Epithelial cell of esophagus (primary cell): Measurements from ENCODE around the gene SLC45A3.
"Not testable (repeated sequence)": the region's sequence is repeated elsewhere in the genome, so short reads cannot be mapped to it uniquely, and the experiment has no call there.

Source experiments
- DNase-seq: peaks from one replicate; pipeline ENCODE4 v3.0.0; 2010; ENCODE audit warnings: low read depth
- H3K4me3 ChIP-seq: 2 replicates; pipeline ENCODE4 v1.5.1; 2011; ENCODE audit warnings: mild to moderate bottlenecking, low read length, control low read depth
- TF ChIP-seq, protein P1 (sequence below): IDR thresholded peaks from 2 replicates; pipeline ENCODE4 v1.5.1; 2011; ENCODE audit warnings: low read depth, mild to moderate bottlenecking, low read length, control low read depth, inconsistent platforms; ENCODE audit not compliant: insufficient read depth; ENCODE audit errors: missing control alignments

Gene SLC45A3, protein sequence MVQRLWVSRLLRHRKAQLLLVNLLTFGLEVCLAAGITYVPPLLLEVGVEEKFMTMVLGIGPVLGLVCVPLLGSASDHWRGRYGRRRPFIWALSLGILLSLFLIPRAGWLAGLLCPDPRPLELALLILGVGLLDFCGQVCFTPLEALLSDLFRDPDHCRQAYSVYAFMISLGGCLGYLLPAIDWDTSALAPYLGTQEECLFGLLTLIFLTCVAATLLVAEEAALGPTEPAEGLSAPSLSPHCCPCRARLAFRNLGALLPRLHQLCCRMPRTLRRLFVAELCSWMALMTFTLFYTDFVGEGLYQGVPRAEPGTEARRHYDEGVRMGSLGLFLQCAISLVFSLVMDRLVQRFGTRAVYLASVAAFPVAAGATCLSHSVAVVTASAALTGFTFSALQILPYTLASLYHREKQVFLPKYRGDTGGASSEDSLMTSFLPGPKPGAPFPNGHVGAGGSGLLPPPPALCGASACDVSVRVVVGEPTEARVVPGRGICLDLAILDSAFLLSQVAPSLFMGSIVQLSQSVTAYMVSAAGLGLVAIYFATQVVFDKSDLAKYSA

DNA sequence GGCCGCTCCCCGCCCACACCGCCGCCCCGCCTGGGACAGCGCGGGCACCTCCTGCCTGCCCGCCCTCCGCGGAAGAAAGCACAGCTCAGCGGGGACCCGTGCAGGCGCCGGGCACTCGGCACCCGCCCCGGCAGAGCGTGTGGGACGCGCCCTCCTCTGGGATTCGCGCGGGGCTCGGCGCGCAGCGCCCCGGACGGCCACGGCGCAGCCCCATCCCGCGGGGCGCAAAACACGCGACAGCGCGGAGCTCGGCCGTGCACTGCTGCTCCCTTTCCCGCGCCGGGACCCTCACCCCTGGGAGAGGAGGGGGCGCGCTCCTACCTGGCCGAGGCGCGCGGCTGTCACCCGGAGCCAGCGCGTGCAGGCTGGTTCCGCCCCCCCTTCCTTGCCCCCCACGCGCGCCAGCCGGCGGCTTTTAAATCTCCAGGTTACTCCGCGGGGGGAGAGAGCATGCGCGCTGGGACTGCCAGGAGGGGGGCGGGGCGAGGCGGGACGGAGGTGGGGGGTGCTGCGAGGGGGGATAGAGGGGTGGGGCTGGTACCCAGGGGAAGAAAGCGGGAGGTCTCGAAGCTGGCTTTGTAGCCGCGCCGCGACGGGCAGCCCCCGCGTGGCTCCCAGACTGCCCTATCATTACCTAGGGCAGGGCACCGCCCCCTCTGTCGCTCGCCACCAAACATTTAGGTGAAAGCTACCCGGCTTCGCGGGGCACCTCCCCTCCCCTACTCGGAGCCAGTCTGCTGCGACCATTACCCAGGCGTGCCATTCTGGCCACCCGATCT lies at the start of gene SLC45A3:
SLC45A3 (minus strand) TSS at position 437 of the 779 bp plus-strand sequence. CDS start 15,853 bp downstream, outside the sequence.
- peak within 1 kb of the TSS; percentile 43 for H3K4me3 ChIP-seq
- peak; percentile 13 for DNase-seq
- TF ChIP-seq, protein P1, sequence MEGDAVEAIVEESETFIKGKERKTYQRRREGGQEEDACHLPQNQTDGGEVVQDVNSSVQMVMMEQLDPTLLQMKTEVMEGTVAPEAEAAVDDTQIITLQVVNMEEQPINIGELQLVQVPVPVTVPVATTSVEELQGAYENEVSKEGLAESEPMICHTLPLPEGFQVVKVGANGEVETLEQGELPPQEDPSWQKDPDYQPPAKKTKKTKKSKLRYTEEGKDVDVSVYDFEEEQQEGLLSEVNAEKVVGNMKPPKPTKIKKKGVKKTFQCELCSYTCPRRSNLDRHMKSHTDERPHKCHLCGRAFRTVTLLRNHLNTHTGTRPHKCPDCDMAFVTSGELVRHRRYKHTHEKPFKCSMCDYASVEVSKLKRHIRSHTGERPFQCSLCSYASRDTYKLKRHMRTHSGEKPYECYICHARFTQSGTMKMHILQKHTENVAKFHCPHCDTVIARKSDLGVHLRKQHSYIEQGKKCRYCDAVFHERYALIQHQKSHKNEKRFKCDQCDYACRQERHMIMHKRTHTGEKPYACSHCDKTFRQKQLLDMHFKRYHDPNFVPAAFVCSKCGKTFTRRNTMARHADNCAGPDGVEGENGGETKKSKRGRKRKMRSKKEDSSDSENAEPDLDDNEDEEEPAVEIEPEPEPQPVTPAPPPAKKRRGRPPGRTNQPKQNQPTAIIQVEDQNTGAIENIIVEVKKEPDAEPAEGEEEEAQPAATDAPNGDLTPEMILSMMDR = no peak

DNA sequence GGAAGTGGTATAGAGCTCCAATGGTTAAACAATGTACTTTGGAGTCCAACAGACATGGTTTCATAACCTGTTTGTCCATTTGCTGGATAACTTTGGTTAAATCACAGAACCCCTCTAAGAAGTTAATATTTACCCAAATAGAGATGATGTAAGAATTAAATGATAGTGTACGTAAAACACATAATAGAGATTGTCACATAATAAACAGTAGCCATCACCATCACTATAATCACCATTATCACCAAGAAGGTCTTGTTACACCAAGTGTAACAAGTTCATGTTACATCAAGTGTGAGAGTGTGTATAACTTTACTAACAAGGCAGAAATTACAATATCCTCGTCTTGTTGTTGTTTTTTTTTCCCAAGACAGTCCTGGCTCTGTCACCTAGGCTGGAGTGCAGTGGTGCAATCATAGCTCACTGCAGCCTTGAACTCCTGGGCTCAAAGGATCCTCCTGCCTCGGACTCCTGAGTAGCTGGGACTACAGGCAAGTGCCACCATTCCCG lies 46.4 kb upstream of the SLC45A3 start:
- TF ChIP-seq, protein P1 = no peak
- DNase-seq = no peak
- H3K4me3 ChIP-seq = no peak overlapping the region

DNA sequence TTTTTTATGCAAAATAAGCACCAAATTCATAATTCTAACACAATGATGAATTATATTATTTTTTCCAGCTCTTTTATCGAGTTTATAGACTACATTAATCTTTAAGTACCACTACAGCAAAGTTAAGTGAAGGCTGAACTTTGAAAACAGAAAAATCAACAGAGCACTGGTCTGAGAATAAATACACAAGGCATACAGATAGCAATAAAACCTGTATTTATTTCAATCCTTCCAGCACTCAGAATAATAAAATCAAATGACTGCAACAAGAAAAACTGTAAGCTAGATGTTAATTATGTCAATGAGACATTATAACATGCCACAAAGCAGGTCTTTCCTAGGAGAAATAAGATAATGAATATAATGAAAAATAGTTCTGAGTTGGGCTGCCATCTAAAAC lies 45.2 kb upstream of the SLC45A3 start:
- no peak for DNase-seq
- TF ChIP-seq, protein P1 = no peak
- no peak overlapping the region for H3K4me3 ChIP-seq

DNA sequence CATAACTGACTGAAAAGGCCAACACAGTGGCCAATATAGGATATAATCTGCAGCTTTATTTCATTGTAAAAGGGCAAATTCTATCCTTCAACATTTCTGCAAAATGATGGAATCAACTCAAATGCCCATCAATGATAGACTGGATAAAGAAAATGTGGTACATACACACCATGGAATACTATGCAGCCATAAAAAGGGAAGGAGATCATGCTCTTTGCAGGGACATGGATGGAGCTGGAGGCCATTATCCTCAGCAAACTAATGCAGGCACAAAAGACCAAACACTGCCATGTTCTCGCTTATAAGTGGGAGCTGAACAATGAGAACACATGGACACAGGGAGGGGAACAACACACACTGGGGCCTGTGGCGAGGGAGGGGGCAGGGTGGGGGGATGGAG lies 40.4 kb upstream of the SLC45A3 start:
- H3K4me3 ChIP-seq, DNase-seq: not testable (repeated sequence)

DNA sequence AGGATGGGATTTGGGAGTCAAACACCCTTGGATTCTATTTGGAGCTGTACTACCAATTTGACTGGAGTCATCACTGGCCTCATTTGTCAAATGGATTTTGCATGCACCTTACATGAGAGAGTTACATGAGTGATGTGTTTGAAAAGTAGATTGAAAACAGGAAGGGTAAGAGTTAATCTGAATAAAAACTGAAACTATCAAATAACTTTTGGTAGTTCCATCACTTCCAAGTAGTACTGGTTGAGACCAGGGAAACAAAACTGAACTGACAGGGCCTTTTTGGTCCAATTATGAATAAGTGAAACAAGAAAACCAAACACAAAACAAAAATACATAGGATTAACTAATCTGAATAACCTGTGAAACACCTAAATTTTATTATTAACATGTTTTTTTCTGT lies 39.5 kb upstream of the SLC45A3 start:
- no peak for DNase-seq
- H3K4me3 ChIP-seq = no peak overlapping the region
- TF ChIP-seq, protein P1 = no peak

DNA sequence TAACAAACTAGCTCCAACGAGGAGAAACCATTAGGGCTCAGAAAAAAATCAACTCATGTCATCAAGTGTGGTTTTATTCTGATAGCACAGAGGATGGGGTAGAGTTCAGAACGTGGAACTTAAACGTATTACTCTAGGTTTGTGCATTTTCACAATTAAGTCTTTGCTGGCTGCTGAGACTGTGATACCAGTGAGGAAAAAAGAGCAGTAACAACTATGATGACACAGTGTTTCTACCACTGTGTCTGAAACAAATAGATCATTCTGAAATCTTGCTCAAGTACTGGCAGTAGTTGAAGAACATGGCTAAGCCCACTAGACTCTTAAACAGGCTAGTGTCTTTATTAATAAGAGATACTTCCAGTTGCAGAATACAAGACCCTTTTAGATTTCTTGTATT lies 38.7 kb upstream of the SLC45A3 start:
- TF ChIP-seq, protein P1 = no peak
- no peak overlapping the region for H3K4me3 ChIP-seq
- no peak for DNase-seq

DNA sequence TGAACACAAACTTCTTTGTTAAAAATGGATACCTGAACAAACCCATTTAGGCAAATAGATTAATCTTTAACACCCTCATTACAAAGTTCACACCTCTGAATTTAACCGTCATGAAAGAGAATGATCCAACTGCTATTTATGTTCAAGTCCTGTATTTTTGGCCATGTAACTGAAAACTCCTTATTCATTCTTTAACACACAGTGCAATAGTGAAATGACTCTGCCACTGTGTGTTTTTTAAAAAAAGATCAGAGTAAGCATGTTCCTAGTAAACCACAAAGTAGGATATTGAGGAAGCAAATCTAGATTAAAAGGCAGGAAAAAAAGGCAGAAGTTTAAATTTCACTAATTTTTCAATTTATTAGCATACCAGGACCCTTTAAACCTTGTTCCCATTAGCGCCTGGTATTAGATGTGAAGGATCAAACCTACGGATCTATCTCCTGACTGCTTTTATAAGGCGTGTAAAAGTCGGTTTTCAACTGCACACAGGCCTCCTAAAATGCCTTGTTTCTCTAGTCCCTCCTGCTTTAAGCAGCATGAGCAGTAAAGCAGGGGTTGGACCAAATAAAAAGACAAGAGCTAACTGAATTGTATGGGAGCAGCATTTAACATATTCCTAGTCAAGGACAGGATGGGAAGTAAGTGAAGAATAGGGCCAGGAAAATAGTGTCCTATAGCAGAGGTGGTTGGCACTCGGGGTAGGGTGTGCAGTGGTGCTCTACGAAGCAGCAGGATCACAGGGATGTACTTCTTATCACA lies 36.2 kb upstream of the SLC45A3 start:
- H3K4me3 ChIP-seq = no peak overlapping the region
- TF ChIP-seq, protein P1 = no peak
- no peak for DNase-seq
